ENCODE measurements around the gene TNNI3K. TPM values are rescaled to one million over a fixed set of nuclear protein-coding genes. Genes with fewer than 3 reads are reported as not detected.

The TNNI3K gene
- total RNA-seq, 2 donors from 2014 or later: not detected

- Mint-ChIP-seq H3K36me3 (no peaks in the 10 kb centered on the region), H3K4me1 (ENCODE audit: low read depth in 2 of 2) (no peaks in the 10 kb centered on the region), H3K4me3 (no peak overlapping the region), H3K27me3 (peaks cover 0 to 6% of the 10 kb centered on the region in 2 donors), H3K9me3 (peaks cover 15% of the 10 kb centered on the region), H3K27ac (no peak overlapping the region)
- DNase-seq (ENCODE audit: low spot score) (no peak), ATAC-seq (no peak)
Measured at GRCh38 chr1:74457253-74457652, 222.1 kb downstream of the TNNI3K start.

GRCh38 chr1:74463333-74463988 is 228.3 kb downstream of the TNNI3K start:
- Mint-ChIP-seq H3K4me3 (peak overlapping the region; percentile 16), H3K4me1 (ENCODE audit: low read depth in 2 of 2) (no peaks in the 10 kb centered on the region), H3K27ac (no peak overlapping the region), H3K36me3 (no peaks in the 10 kb centered on the region), H3K9me3 (peaks cover 7% of the 10 kb centered on the region), H3K27me3 (peaks cover 0 to 31% of the 10 kb centered on the region in 2 donors)
- DNase-seq (ENCODE audit: low spot score): no peak
- peak in 1 of 2 donors; percentile 83 for ATAC-seq

GRCh38 chr1:74464037-74464436 is 228.8 kb downstream of the TNNI3K start:
- Mint-ChIP-seq H3K4me3 (no peak overlapping the region), H3K36me3 (no peaks in the 10 kb centered on the region)
- no peak for ATAC-seq

GRCh38 chr1:74465193-74465681 is 230.1 kb downstream of the TNNI3K start:
- Mint-ChIP-seq H3K4me3 (no peak overlapping the region), H3K9me3 (no peaks in the 10 kb centered on the region), H3K27me3 (peaks cover 0 to 26% of the 10 kb centered on the region in 2 donors), H3K27ac (no peak overlapping the region), H3K36me3 (no peaks in the 10 kb centered on the region), H3K4me1 (ENCODE audit: low read depth in 2 of 2) (no peaks in the 10 kb centered on the region)
- DNase-seq (ENCODE audit: low spot score) (no peak), ATAC-seq (peak in 1 of 2 donors; percentile 29)

More at GRCh38 chr1:74464037-74464436, 228.8 kb downstream of the TNNI3K start:
- no peaks in the 10 kb centered on the region for H3K4me1 Mint-ChIP-seq (ENCODE audit: low read depth in 2 of 2)
- DNase-seq (ENCODE audit: low spot score): no peak
- peaks cover 0 to 28% of the 10 kb centered on the region in 2 donors for H3K27me3 Mint-ChIP-seq
- no peak overlapping the region for H3K27ac Mint-ChIP-seq
- peaks cover 4% of the 10 kb centered on the region for H3K9me3 Mint-ChIP-seq

GRCh38 chr1:74467786-74468377 is 232.7 kb downstream of the TNNI3K start:
- Mint-ChIP-seq H3K27me3 (peaks cover 0 to 42% of the 10 kb centered on the region in 2 donors), H3K4me1 (ENCODE audit: low read depth in 2 of 2) (no peaks in the 10 kb centered on the region), H3K4me3 (no peak overlapping the region), H3K36me3 (no peaks in the 10 kb centered on the region), H3K27ac (no peak overlapping the region), H3K9me3 (no peaks in the 10 kb centered on the region)
- no peak for DNase-seq (ENCODE audit: low spot score)
- ATAC-seq: no peak

- peaks cover 0 to 42% of the 10 kb centered on the region in 2 donors for H3K27me3 Mint-ChIP-seq
- no peaks in the 10 kb centered on the region for H3K9me3 Mint-ChIP-seq
- DNase-seq (ENCODE audit: low spot score) (no peak), ATAC-seq (no peak)
- no peaks in the 10 kb centered on the region for H3K36me3 Mint-ChIP-seq
- no peaks in the 10 kb centered on the region for H3K4me1 Mint-ChIP-seq (ENCODE audit: low read depth in 2 of 2)
- H3K4me3 Mint-ChIP-seq: no peak overlapping the region
- H3K27ac Mint-ChIP-seq: no peak overlapping the region
Measured at GRCh38 chr1:74468982-74469603, 233.9 kb downstream of the TNNI3K start.

GRCh38 chr1:74470251-74470650 is 235.1 kb downstream of the TNNI3K start:
- Mint-ChIP-seq H3K4me1 (ENCODE audit: low read depth in 2 of 2) (no peaks in the 10 kb centered on the region), H3K27ac (no peak overlapping the region), H3K4me3 (no peak overlapping the region), H3K27me3 (peaks cover 0 to 42% of the 10 kb centered on the region in 2 donors), H3K36me3 (no peaks in the 10 kb centered on the region), H3K9me3 (no peaks in the 10 kb centered on the region)
- no peak for DNase-seq (ENCODE audit: low spot score)
- no peak for ATAC-seq

- peaks cover 0 to 48% of the 10 kb centered on the region in 2 donors for H3K27me3 Mint-ChIP-seq
- no peaks in the 10 kb centered on the region for H3K9me3 Mint-ChIP-seq
- H3K4me1 Mint-ChIP-seq (ENCODE audit: low read depth in 2 of 2): no peaks in the 10 kb centered on the region
- DNase-seq (ENCODE audit: low spot score) (no peak), ATAC-seq (no peak)
- H3K36me3 Mint-ChIP-seq: no peaks in the 10 kb centered on the region
- H3K27ac Mint-ChIP-seq: no peak overlapping the region
- H3K4me3 Mint-ChIP-seq: no peak overlapping the region
Measured at GRCh38 chr1:74470936-74471335, 235.7 kb downstream of the TNNI3K start.

- no peaks in the 10 kb centered on the region for H3K4me1 Mint-ChIP-seq (ENCODE audit: low read depth in 2 of 2)
- H3K36me3 Mint-ChIP-seq: no peaks in the 10 kb centered on the region
- peaks cover 0 to 48% of the 10 kb centered on the region in 2 donors for H3K27me3 Mint-ChIP-seq
- ATAC-seq: no peak
- no peak for DNase-seq (ENCODE audit: low spot score)
- no peaks in the 10 kb centered on the region for H3K9me3 Mint-ChIP-seq
- H3K4me3 Mint-ChIP-seq: no peak overlapping the region
- H3K27ac Mint-ChIP-seq: no peak overlapping the region
Measured at GRCh38 chr1:74471470-74471869, 236.3 kb downstream of the TNNI3K start.

GRCh38 chr1:74474585-74474984 is 239.4 kb downstream of the TNNI3K start:
- no peaks in the 10 kb centered on the region for H3K36me3 Mint-ChIP-seq
- DNase-seq (ENCODE audit: low spot score) (no peak), ATAC-seq (no peak)
- no peaks in the 10 kb centered on the region for H3K4me1 Mint-ChIP-seq (ENCODE audit: low read depth in 2 of 2)
- peaks cover 0 to 29% of the 10 kb centered on the region in 2 donors for H3K27me3 Mint-ChIP-seq
- no peak overlapping the region for H3K27ac Mint-ChIP-seq
- H3K9me3 Mint-ChIP-seq: no peaks in the 10 kb centered on the region
- H3K4me3 Mint-ChIP-seq: no peak overlapping the region

- H3K4me3 Mint-ChIP-seq: no peak overlapping the region
- ATAC-seq (no peak), DNase-seq (ENCODE audit: low spot score) (no peak)
- no peaks in the 10 kb centered on the region for H3K4me1 Mint-ChIP-seq (ENCODE audit: low read depth in 2 of 2)
- H3K27me3 Mint-ChIP-seq: peaks cover 0 to 13% of the 10 kb centered on the region in 2 donors
- no peaks in the 10 kb centered on the region for H3K9me3 Mint-ChIP-seq
- no peak overlapping the region for H3K27ac Mint-ChIP-seq
- H3K36me3 Mint-ChIP-seq: no peaks in the 10 kb centered on the region
Measured at GRCh38 chr1:74478979-74479378, 243.8 kb downstream of the TNNI3K start.

GRCh38 chr1:74480068-74480467 is 244.9 kb downstream of the TNNI3K start:
- ATAC-seq: no peak
- no peak for DNase-seq (ENCODE audit: low spot score)
- peaks cover 2 to 23% of the 10 kb centered on the region in 2 donors for H3K27me3 Mint-ChIP-seq
- H3K27ac Mint-ChIP-seq: no peak overlapping the region
- peaks cover 5% of the 10 kb centered on the region for H3K9me3 Mint-ChIP-seq
- no peak overlapping the region for H3K4me3 Mint-ChIP-seq
- H3K36me3 Mint-ChIP-seq: no peaks in the 10 kb centered on the region
- H3K4me1 Mint-ChIP-seq (ENCODE audit: low read depth in 2 of 2): no peaks in the 10 kb centered on the region

GRCh38 chr1:74481607-74482006 is 246.4 kb downstream of the TNNI3K start:
- no peak for ATAC-seq
- no peaks in the 10 kb centered on the region for H3K4me1 Mint-ChIP-seq (ENCODE audit: low read depth in 2 of 2)
- peaks cover 2 to 11% of the 10 kb centered on the region in 2 donors for H3K27me3 Mint-ChIP-seq
- H3K9me3 Mint-ChIP-seq: peaks cover 5% of the 10 kb centered on the region
- no peak overlapping the region for H3K27ac Mint-ChIP-seq
- DNase-seq (ENCODE audit: low spot score): no peak
- no peak overlapping the region for H3K4me3 Mint-ChIP-seq
- no peaks in the 10 kb centered on the region for H3K36me3 Mint-ChIP-seq

GRCh38 chr1:74485622-74486021 is 250.4 kb downstream of the TNNI3K start:
- no peaks in the 10 kb centered on the region for H3K4me1 Mint-ChIP-seq (ENCODE audit: low read depth in 2 of 2)
- peaks cover 5% of the 10 kb centered on the region for H3K9me3 Mint-ChIP-seq
- H3K36me3 Mint-ChIP-seq: no peaks in the 10 kb centered on the region
- DNase-seq (ENCODE audit: low spot score): no peak
- H3K27me3 Mint-ChIP-seq: peaks cover 2 to 11% of the 10 kb centered on the region in 2 donors
- no peak for ATAC-seq
- no peak overlapping the region for H3K27ac Mint-ChIP-seq
- H3K4me3 Mint-ChIP-seq: no peak overlapping the region

Measured in natural killer cell treated with Interleukin-12 subunit alpha and Interleukin-12 subunit beta and Interleukin-15 and Interleukin-18, amount 100 ng/mL, for 72 hours (primary cell).